ENCODE data around the gene PRDM16.

GRCh38 chr1:3115275-3116149 is 46.5 kb downstream of the PRDM16 start:
- TF ChIP-seq, protein P1, sequence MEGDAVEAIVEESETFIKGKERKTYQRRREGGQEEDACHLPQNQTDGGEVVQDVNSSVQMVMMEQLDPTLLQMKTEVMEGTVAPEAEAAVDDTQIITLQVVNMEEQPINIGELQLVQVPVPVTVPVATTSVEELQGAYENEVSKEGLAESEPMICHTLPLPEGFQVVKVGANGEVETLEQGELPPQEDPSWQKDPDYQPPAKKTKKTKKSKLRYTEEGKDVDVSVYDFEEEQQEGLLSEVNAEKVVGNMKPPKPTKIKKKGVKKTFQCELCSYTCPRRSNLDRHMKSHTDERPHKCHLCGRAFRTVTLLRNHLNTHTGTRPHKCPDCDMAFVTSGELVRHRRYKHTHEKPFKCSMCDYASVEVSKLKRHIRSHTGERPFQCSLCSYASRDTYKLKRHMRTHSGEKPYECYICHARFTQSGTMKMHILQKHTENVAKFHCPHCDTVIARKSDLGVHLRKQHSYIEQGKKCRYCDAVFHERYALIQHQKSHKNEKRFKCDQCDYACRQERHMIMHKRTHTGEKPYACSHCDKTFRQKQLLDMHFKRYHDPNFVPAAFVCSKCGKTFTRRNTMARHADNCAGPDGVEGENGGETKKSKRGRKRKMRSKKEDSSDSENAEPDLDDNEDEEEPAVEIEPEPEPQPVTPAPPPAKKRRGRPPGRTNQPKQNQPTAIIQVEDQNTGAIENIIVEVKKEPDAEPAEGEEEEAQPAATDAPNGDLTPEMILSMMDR (conservative IDR thresholded peaks at IDR 0.05; ENCODE audit: low read length) = no peak
- TF ChIP-seq EZH2phosphoT487 (IDR thresholded peaks at IDR 0.05; ENCODE audit: borderline replicate concordance, low read depth, low read length) = no peak
